ENCODE measurements around the gene ZXDB.
A peak's percentile ranks its signal among the peaks of the same experiment; 100 is the strongest.
"Not testable (repeated sequence)": the region's sequence is repeated elsewhere in the genome, so short reads cannot be mapped to it uniquely, and the experiment has no call there.

The ZXDB gene

GRCh38 chrX:57591284-57592159 lies at the start of gene ZXDB:
ZXDB (plus strand) TSS chrX:57592011; CDS start chrX:57592049, 38 bp downstream.
- not testable (repeated sequence) for TF ChIP-seq GATA2, GATA3 (IDR thresholded peaks at IDR 0.05; ENCODE audit: low read depth, low read length)

- TF ChIP-seq GATA2 (IDR thresholded peaks at IDR 0.05; ENCODE audit: low read depth, low read length) (no peak), GATA3 (IDR thresholded peaks at IDR 0.05; ENCODE audit: low read depth, low read length) (no peak)
Measured at GRCh38 chrX:57565198-57565597, 26.6 kb upstream of the ZXDB start.

DNA sequence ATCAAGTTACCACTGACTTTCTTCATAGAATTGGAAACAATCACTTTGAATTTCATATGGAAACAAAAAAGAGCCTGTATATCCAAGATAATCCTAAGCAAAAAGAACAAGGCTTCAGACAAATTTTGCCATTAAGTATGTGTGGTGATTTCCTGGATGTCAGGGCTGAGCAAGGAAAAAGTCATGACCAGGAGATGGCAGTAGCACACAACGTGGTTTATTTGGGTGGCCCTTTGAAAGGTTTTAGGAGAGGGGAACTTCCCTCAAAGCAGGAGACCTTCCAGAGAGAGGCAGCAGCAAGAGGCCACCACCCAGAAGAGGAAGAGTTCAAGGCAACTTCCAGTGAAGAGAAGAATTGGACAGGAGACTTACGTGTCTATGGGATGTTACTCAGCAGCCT lies 18.1 kb upstream of the ZXDB start:
- no peak for TF ChIP-seq GATA3 (IDR thresholded peaks at IDR 0.05; ENCODE audit: low read depth, low read length)
- no peak for TF ChIP-seq GATA2 (IDR thresholded peaks at IDR 0.05; ENCODE audit: low read depth, low read length)

GRCh38 chrX:57583477-57583876 lies 8.3 kb upstream of the ZXDB start:
- TF ChIP-seq GATA3 (IDR thresholded peaks at IDR 0.05; ENCODE audit: low read depth, low read length) (no peak), GATA2 (IDR thresholded peaks at IDR 0.05; ENCODE audit: low read depth, low read length) (no peak)

DNA sequence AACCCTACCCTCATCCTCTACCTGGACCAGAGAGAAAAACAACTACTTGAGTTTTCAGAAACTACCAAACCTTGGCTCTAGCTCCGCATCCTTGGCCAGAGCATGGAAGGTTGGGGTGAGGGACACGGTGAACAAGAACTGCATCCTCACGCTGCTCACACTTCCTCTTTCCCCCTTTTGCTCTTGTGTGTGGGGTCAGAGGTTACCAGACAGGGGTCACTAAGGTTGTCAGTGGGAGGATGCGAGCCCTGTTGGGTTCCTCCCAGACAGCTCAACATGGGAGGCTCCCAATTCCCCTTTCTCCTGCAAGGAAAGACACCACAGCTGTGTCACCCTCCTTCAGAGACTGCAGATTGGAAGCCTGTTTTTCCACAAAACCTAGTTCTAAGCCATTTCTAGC lies 5.5 kb upstream of the ZXDB start:
- no peak for TF ChIP-seq GATA3 (IDR thresholded peaks at IDR 0.05; ENCODE audit: low read depth, low read length)
- TF ChIP-seq GATA2 (IDR thresholded peaks at IDR 0.05; ENCODE audit: low read depth, low read length) = no peak

GRCh38 chrX:57587062-57587461 lies 4.7 kb upstream of the ZXDB start:
- TF ChIP-seq GATA2 (IDR thresholded peaks at IDR 0.05; ENCODE audit: low read depth, low read length) (no peak), GATA3 (IDR thresholded peaks at IDR 0.05; ENCODE audit: low read depth, low read length) (no peak)

GRCh38 chrX:57587607-57588006 lies 4.2 kb upstream of the ZXDB start:
- no peak for TF ChIP-seq GATA2 (IDR thresholded peaks at IDR 0.05; ENCODE audit: low read depth, low read length)
- no peak for TF ChIP-seq GATA3 (IDR thresholded peaks at IDR 0.05; ENCODE audit: low read depth, low read length)

- TF ChIP-seq GATA3 (IDR thresholded peaks at IDR 0.05; ENCODE audit: low read depth, low read length) (no peak), GATA2 (IDR thresholded peaks at IDR 0.05; ENCODE audit: low read depth, low read length) (no peak)
Measured at GRCh38 chrX:57595381-57595811, 3.6 kb downstream of the ZXDB start.

- TF ChIP-seq GATA3 (IDR thresholded peaks at IDR 0.05; ENCODE audit: low read depth, low read length) (peak; percentile 76), GATA2 (IDR thresholded peaks at IDR 0.05; ENCODE audit: low read depth, low read length) (peak; percentile 83)
Measured at GRCh38 chrX:57596109-57596508, 4.3 kb downstream of the ZXDB start.

GRCh38 chrX:57596516-57596915 lies 4.7 kb downstream of the ZXDB start:
- TF ChIP-seq GATA3 (IDR thresholded peaks at IDR 0.05; ENCODE audit: low read depth, low read length) (no peak), GATA2 (IDR thresholded peaks at IDR 0.05; ENCODE audit: low read depth, low read length) (no peak)

DNA sequence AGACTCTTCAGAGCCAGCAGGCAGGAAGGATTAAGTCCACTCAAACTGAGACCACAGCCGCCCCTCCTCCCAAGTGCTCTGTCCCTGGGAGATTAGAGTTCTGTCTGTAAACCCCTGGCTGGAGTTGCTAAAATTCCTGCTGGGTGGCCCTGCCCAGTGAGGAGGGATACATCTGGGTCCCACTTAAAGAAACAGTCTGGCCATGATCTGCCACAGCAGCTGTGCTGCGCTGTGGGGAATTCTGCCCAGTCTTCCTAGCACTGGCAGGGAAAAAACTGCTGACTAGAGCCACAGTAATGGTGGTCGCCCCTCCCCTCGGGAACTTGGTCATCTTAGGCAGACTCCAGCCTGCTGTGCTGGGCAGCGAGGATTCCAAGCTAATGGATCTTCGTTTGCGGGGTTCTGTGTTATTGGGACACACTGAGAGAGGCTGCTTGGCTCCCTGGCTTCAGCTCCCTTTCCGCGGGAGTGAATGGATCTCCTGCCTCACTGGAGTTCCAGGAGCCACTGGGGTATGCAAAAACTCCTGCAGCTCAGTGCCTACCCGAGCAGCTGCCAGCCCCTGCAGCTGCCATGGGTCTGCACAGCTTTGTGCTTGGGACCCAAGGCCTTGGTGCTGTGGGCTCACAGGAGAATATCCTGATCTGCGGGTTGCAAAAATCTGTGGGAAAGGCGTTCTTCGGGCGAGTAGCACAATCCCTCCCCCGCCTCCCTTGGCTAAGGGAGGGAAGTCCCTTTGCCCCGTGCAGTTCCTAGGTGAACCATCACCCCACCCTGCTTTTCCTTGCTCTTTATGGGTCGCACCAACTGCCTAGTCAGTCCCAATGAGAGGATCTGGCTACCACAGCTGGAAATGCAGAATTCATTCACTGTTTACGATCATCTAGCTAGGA lies 15.7 kb downstream of the ZXDB start:
- no peak for TF ChIP-seq GATA3 (IDR thresholded peaks at IDR 0.05; ENCODE audit: low read depth, low read length)
- no peak for TF ChIP-seq GATA2 (IDR thresholded peaks at IDR 0.05; ENCODE audit: low read depth, low read length)

DNA sequence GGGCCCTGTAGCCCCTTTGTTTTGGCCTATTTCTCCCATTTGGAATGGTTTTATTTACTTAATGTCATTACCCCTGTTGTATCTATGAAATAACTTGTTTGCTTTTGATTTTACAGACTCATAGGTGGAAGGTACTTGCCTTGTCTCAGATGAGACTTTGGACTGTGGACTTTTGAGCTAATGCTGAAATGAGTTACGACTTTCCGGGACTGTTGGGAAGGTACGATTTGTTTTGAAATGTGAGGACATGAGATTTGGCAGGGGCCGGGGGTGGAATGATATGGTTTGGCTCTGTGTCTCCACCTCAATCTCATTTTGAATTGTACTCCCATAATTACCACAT lies 48.8 kb downstream of the ZXDB start:
- no peak for TF ChIP-seq GATA2 (IDR thresholded peaks at IDR 0.05; ENCODE audit: low read depth, low read length)
- TF ChIP-seq GATA3 (IDR thresholded peaks at IDR 0.05; ENCODE audit: low read depth, low read length) = no peak

DNA sequence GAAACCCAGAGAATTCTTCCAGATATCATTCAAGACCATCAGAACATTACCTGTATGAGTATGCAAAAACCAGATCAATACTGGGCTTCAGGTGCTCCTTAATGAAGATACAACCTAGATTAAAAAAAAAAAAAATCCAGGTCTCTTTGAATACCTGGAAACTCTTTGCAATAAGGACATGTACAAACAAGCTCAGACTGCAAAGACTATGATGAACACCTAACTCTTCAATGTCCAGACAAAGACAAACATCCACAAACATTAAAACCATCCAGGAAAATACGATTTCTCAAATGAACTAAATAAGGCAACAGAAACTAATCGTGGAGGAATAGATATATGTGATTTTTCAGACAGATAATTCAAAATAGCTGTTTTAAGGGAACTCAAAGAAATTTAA lies 49.5 kb downstream of the ZXDB start:
- no peak for TF ChIP-seq GATA2 (IDR thresholded peaks at IDR 0.05; ENCODE audit: low read depth, low read length)

DNA sequence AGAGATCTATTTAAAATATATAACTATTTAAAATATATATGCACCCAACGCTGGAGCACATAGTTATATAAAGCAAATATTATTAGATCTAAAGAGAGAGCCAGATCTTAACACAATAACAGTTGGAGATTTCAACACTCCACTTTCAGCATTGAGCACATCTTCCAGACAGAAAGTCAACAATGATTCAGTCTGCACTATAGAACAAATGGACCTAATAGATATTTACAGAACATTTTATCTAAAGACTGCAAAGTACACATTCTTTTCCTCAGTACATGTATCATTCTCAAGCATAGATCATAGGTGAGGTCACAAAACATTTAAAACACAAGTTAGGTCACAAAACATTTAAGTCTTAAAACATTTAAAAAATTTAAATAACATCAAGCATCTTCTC lies 51.9 kb downstream of the ZXDB start:
- TF ChIP-seq GATA2 (IDR thresholded peaks at IDR 0.05; ENCODE audit: low read depth, low read length) (no peak), GATA3 (IDR thresholded peaks at IDR 0.05; ENCODE audit: low read depth, low read length) (no peak)

DNA sequence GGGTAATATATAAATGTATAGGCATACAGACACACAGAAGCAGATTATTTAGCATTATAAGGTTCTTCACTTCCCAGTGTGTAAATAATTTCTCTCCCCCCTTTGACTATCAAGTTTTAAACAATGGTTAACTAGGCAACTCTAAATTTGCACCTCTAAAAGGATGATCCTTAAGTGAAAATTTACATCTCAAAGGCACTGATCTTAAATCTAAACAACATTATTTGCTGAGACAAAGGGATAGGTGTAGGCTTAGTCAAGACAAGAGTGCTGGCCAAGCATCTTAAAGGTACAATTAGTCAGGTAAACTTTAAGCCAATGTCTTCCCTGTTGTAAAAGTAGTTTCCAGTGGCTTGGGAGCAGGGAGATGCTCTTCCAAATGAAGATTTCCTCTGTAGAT lies 55.2 kb downstream of the ZXDB start:
- TF ChIP-seq GATA2 (IDR thresholded peaks at IDR 0.05; ENCODE audit: low read depth, low read length) = no peak
- no peak for TF ChIP-seq GATA3 (IDR thresholded peaks at IDR 0.05; ENCODE audit: low read depth, low read length)
